ENCODE results near the gene ITGA3.

The ITGA3 gene

GRCh38 chr17:50075446-50076032 is 19.6 kb downstream of the ITGA3 start:
- no peak for TF ChIP-seq CTCF (IDR thresholded peaks at IDR 0.05; ENCODE audit: low read depth, low read length, missing control alignments)
- no peak overlapping the region for H3K4me3 ChIP-seq (replicated peaks; ENCODE audit: low read depth, low read length)
- DNase-seq (ENCODE audit: extremely low read depth, low read depth) = no peak

GRCh38 chr17:50076221-50076590 is 20.3 kb downstream of the ITGA3 start:
- no peak for DNase-seq (ENCODE audit: extremely low read depth, low read depth)
- H3K4me3 ChIP-seq (replicated peaks; ENCODE audit: low read depth, low read length) = no peak overlapping the region
- TF ChIP-seq CTCF (IDR thresholded peaks at IDR 0.05; ENCODE audit: low read depth, low read length, missing control alignments) = no peak

GRCh38 chr17:50076591-50077235 is 20.8 kb downstream of the ITGA3 start:
- H3K4me3 ChIP-seq (replicated peaks; ENCODE audit: low read depth, low read length) = no peak overlapping the region
- DNase-seq (ENCODE audit: extremely low read depth, low read depth) = no peak
- TF ChIP-seq CTCF (IDR thresholded peaks at IDR 0.05; ENCODE audit: low read depth, low read length, missing control alignments) = no peak

- H3K4me3 ChIP-seq (replicated peaks; ENCODE audit: low read depth, low read length) = no peak overlapping the region
- DNase-seq (ENCODE audit: extremely low read depth, low read depth) = no peak
- no peak for TF ChIP-seq CTCF (IDR thresholded peaks at IDR 0.05; ENCODE audit: low read depth, low read length, missing control alignments)
Measured at GRCh38 chr17:50078430-50078829, 22.5 kb downstream of the ITGA3 start.

- peak; percentile 63 for TF ChIP-seq CTCF (IDR thresholded peaks at IDR 0.05; ENCODE audit: low read depth, low read length, missing control alignments)
- DNase-seq (ENCODE audit: extremely low read depth, low read depth) = no peak
- no peak overlapping the region for H3K4me3 ChIP-seq (replicated peaks; ENCODE audit: low read depth, low read length)
Measured at GRCh38 chr17:50079334-50080095, 23.6 kb downstream of the ITGA3 start.

GRCh38 chr17:50080096-50080480 is 24.2 kb downstream of the ITGA3 start:
- DNase-seq (ENCODE audit: extremely low read depth, low read depth) = no peak
- TF ChIP-seq CTCF (IDR thresholded peaks at IDR 0.05; ENCODE audit: low read depth, low read length, missing control alignments) = no peak
- H3K4me3 ChIP-seq (replicated peaks; ENCODE audit: low read depth, low read length) = no peak overlapping the region
